KMS-11 (cell line): ENCODE results near the gene COL1A1.

ENCODE experiments used
- H2AFZ ChIP-seq: fragments of 200-600 bp; sonication (generic); 2 replicates; pipeline ENCODE4 v1.6.1; 2016; ENCODE audit warnings: antibody characterized with exemption, mixed run types, low read depth
- H3K27ac ChIP-seq: fragments of 200-600 bp; sonication (generic); 2 replicates; pipeline ENCODE4 v1.6.1; 2016; ENCODE audit warnings: mild to moderate bottlenecking, mixed run types
- H3K27me3 ChIP-seq: fragments of 200-600 bp; sonication (generic); 2 replicates; pipeline ENCODE4 v1.6.1; 2017; ENCODE audit warnings: mild to moderate bottlenecking, low read depth, mixed run types, moderate library complexity; ENCODE audit not compliant: insufficient read depth
- H3K36me3 ChIP-seq: fragments of 200-600 bp; sonication (generic); 2 replicates; pipeline ENCODE4 v1.6.1; 2017; ENCODE audit warnings: mild to moderate bottlenecking, mixed run types; ENCODE audit not compliant: insufficient read depth
- H3K4me1 ChIP-seq: fragments of 200-600 bp; sonication (generic); 2 replicates; pipeline ENCODE4 v1.6.1; 2016; ENCODE audit warnings: mild to moderate bottlenecking, low read depth, mixed run types; ENCODE audit not compliant: poor library complexity, severe bottlenecking
- H3K4me2 ChIP-seq: fragments of 200-600 bp; sonication (generic); 2 replicates; pipeline ENCODE4 v1.7.0; 2016; ENCODE audit warnings: mild to moderate bottlenecking, mixed run types
- H3K4me3 ChIP-seq: fragments of 200-600 bp; sonication (generic); IDR thresholded peaks from 2 replicates; pipeline ENCODE4 v1.6.1; 2017; ENCODE audit warnings: low read depth, low read length, mixed read lengths; ENCODE audit not compliant: insufficient read depth
- H3K79me2 ChIP-seq: fragments of 200-600 bp; sonication (generic); 2 replicates; pipeline ENCODE4 v1.6.1; 2016; ENCODE audit warnings: low read depth, mixed run types; ENCODE audit not compliant: insufficient read depth
- H3K9ac ChIP-seq: fragments of 200-600 bp; sonication (generic); 2 replicates; pipeline ENCODE4 v1.6.1; 2016; ENCODE audit warnings: mild to moderate bottlenecking, mixed run types
- H4K20me1 ChIP-seq: fragments of 200-600 bp; sonication (generic); 2 replicates; pipeline ENCODE4 v1.6.1; 2016; ENCODE audit warnings: mild to moderate bottlenecking, mixed run types; ENCODE audit not compliant: insufficient read depth
- CTCF ChIP-seq: fragments of 200-600 bp; sonication (generic); conservative IDR thresholded peaks from 2 replicates; pipeline ENCODE4 v1.6.1; 2017; ENCODE audit warnings: low read depth, mild to moderate bottlenecking, antibody characterized with exemption, low read length, moderate library complexity, mixed read lengths

Gene COL1A1

GRCh38 chr17:50135316-50136095 lies 65.9 kb downstream of the COL1A1 start:
- peaks cover 17% of the 10 kb centered on the region for H3K4me1 ChIP-seq
- no peak overlapping the region for H3K4me2 ChIP-seq
- no peak overlapping the region for H3K9ac ChIP-seq
- H3K27ac ChIP-seq = no peak overlapping the region
- H3K4me3 ChIP-seq = no peak overlapping the region
- H2AFZ ChIP-seq = no peak overlapping the region
- peaks cover 7% of the 10 kb centered on the region; the same call in 1 of the 2 replicates for H3K36me3 ChIP-seq
- no peak for TF ChIP-seq CTCF
- H3K27me3 ChIP-seq = peaks cover 4% of the 10 kb centered on the region; the same call in 1 of the 2 replicates
- H4K20me1 ChIP-seq = no peaks in the 10 kb centered on the region
- no peaks in the 10 kb centered on the region for H3K79me2 ChIP-seq

GRCh38 chr17:50134206-50135110 lies 67.0 kb downstream of the COL1A1 start:
- no peak for TF ChIP-seq CTCF
- no peaks in the 10 kb centered on the region for H3K79me2 ChIP-seq
- H3K4me1 ChIP-seq = peaks cover 17% of the 10 kb centered on the region
- H3K9ac ChIP-seq = no peak overlapping the region
- no peak overlapping the region for H3K4me2 ChIP-seq
- H3K36me3 ChIP-seq = peaks cover 5% of the 10 kb centered on the region; the same call in 1 of the 2 replicates
- no peak overlapping the region for H3K4me3 ChIP-seq
- H3K27me3 ChIP-seq = peaks cover 9% of the 10 kb centered on the region
- H2AFZ ChIP-seq = no peak overlapping the region
- H4K20me1 ChIP-seq = no peaks in the 10 kb centered on the region
- no peak overlapping the region for H3K27ac ChIP-seq

GRCh38 chr17:50133769-50134099 lies 67.7 kb downstream of the COL1A1 start:
- Histone ChIP-seq H3K27ac (no peak overlapping the region), H4K20me1 (no peaks in the 10 kb centered on the region), H3K79me2 (no peaks in the 10 kb centered on the region), H3K27me3 (peaks cover 16% of the 10 kb centered on the region), H3K4me1 (peaks cover 17% of the 10 kb centered on the region), H3K36me3 (peaks cover 5% of the 10 kb centered on the region; the same call in 1 of the 2 replicates), H3K9ac (no peak overlapping the region), H2AFZ (no peak overlapping the region), H3K4me2 (no peak overlapping the region), H3K4me3 (no peak overlapping the region)
- TF ChIP-seq CTCF = no peak
